Measurements from ENCODE around the gene COL6A2.

COL6A2 gene

GRCh38 chr21:46149205-46149901, 51.4 kb downstream of the COL6A2 start:
- H3K36me3 ChIP-seq (ENCODE audit: insufficient read depth, low read length), result no peaks in the 10 kb centered on the region
- H3K4me3 ChIP-seq (ENCODE audit: low read depth, low read length), result no peak overlapping the region
- peaks cover 10% of the 10 kb centered on the region for H3K4me1 ChIP-seq (ENCODE audit: control insufficient read depth, insufficient read depth, low read length, unreplicated experiment)
- H2AFZ ChIP-seq (ENCODE audit: low read length, unreplicated experiment), result no peak overlapping the region
- no peaks in the 10 kb centered on the region for H3K79me2 ChIP-seq (ENCODE audit: control insufficient read depth, insufficient read depth, low read length, unreplicated experiment)
- no peaks in the 10 kb centered on the region for H3K27me3 ChIP-seq (ENCODE audit: insufficient read depth, low read length)
- H3K27ac ChIP-seq (ENCODE audit: low read depth, low read length), result no peak overlapping the region

GRCh38 chr21:46150073-46150472, 52.2 kb downstream of the COL6A2 start:
- H2AFZ ChIP-seq (ENCODE audit: low read length, unreplicated experiment), result no peak overlapping the region
- H3K4me1 ChIP-seq (ENCODE audit: control insufficient read depth, insufficient read depth, low read length, unreplicated experiment), result peaks cover 10% of the 10 kb centered on the region
- no peaks in the 10 kb centered on the region for H3K36me3 ChIP-seq (ENCODE audit: insufficient read depth, low read length)
- no peak overlapping the region for H3K27ac ChIP-seq (ENCODE audit: low read depth, low read length)
- H3K27me3 ChIP-seq (ENCODE audit: insufficient read depth, low read length), result no peaks in the 10 kb centered on the region
- H3K4me3 ChIP-seq (ENCODE audit: low read depth, low read length), result no peak overlapping the region
- H3K79me2 ChIP-seq (ENCODE audit: control insufficient read depth, insufficient read depth, low read length, unreplicated experiment), result no peaks in the 10 kb centered on the region

GRCh38 chr21:46150491-46151121, 52.7 kb downstream of the COL6A2 start:
- Histone ChIP-seq H3K79me2 (ENCODE audit: control insufficient read depth, insufficient read depth, low read length, unreplicated experiment) (no peaks in the 10 kb centered on the region), H3K27me3 (ENCODE audit: insufficient read depth, low read length) (no peaks in the 10 kb centered on the region), H3K27ac (ENCODE audit: low read depth, low read length) (no peak overlapping the region), H3K4me1 (ENCODE audit: control insufficient read depth, insufficient read depth, low read length, unreplicated experiment) (peaks cover 10% of the 10 kb centered on the region), H2AFZ (ENCODE audit: low read length, unreplicated experiment) (no peak overlapping the region), H3K4me3 (ENCODE audit: low read depth, low read length) (no peak overlapping the region), H3K36me3 (ENCODE audit: insufficient read depth, low read length) (no peaks in the 10 kb centered on the region)

GRCh38 chr21:46151261-46151988, 53.5 kb downstream of the COL6A2 start:
- Histone ChIP-seq H3K36me3 (ENCODE audit: insufficient read depth, low read length) (no peaks in the 10 kb centered on the region), H3K27me3 (ENCODE audit: insufficient read depth, low read length) (no peaks in the 10 kb centered on the region), H3K4me1 (ENCODE audit: control insufficient read depth, insufficient read depth, low read length, unreplicated experiment) (peaks cover 10% of the 10 kb centered on the region), H3K4me3 (ENCODE audit: low read depth, low read length) (no peak overlapping the region), H3K27ac (ENCODE audit: low read depth, low read length) (no peak overlapping the region), H3K79me2 (ENCODE audit: control insufficient read depth, insufficient read depth, low read length, unreplicated experiment) (no peaks in the 10 kb centered on the region), H2AFZ (ENCODE audit: low read length, unreplicated experiment) (no peak overlapping the region)

GRCh38 chr21:46151989-46152926, 54.3 kb downstream of the COL6A2 start:
- Histone ChIP-seq H3K36me3 (ENCODE audit: insufficient read depth, low read length) (no peaks in the 10 kb centered on the region), H3K4me3 (ENCODE audit: low read depth, low read length) (no peak overlapping the region), H3K27ac (ENCODE audit: low read depth, low read length) (no peak overlapping the region), H2AFZ (ENCODE audit: low read length, unreplicated experiment) (no peak overlapping the region), H3K4me1 (ENCODE audit: control insufficient read depth, insufficient read depth, low read length, unreplicated experiment) (peaks cover 10% of the 10 kb centered on the region), H3K27me3 (ENCODE audit: insufficient read depth, low read length) (no peaks in the 10 kb centered on the region), H3K79me2 (ENCODE audit: control insufficient read depth, insufficient read depth, low read length, unreplicated experiment) (no peaks in the 10 kb centered on the region)

GRCh38 chr21:46152927-46153246, 55.0 kb downstream of the COL6A2 start:
- H3K27me3 ChIP-seq (ENCODE audit: insufficient read depth, low read length), result no peaks in the 10 kb centered on the region
- H3K4me1 ChIP-seq (ENCODE audit: control insufficient read depth, insufficient read depth, low read length, unreplicated experiment), result peaks cover 10% of the 10 kb centered on the region
- no peaks in the 10 kb centered on the region for H3K79me2 ChIP-seq (ENCODE audit: control insufficient read depth, insufficient read depth, low read length, unreplicated experiment)
- H3K36me3 ChIP-seq (ENCODE audit: insufficient read depth, low read length), result no peaks in the 10 kb centered on the region
- H3K27ac ChIP-seq (ENCODE audit: low read depth, low read length), result no peak overlapping the region
- H2AFZ ChIP-seq (ENCODE audit: low read length, unreplicated experiment), result peak overlapping the region; percentile 47
- H3K4me3 ChIP-seq (ENCODE audit: low read depth, low read length), result peak overlapping the region; percentile 44

- H2AFZ ChIP-seq (ENCODE audit: low read length, unreplicated experiment), result peak overlapping the region; percentile 87
- no peaks in the 10 kb centered on the region for H3K79me2 ChIP-seq (ENCODE audit: control insufficient read depth, insufficient read depth, low read length, unreplicated experiment)
- no peak overlapping the region for H3K27ac ChIP-seq (ENCODE audit: low read depth, low read length)
- H3K4me3 ChIP-seq (ENCODE audit: low read depth, low read length), result peak overlapping the region; percentile 44
- no peaks in the 10 kb centered on the region for H3K36me3 ChIP-seq (ENCODE audit: insufficient read depth, low read length)
- H3K27me3 ChIP-seq (ENCODE audit: insufficient read depth, low read length), result no peaks in the 10 kb centered on the region
- peaks cover 10% of the 10 kb centered on the region for H3K4me1 ChIP-seq (ENCODE audit: control insufficient read depth, insufficient read depth, low read length, unreplicated experiment)
Observed at GRCh38 chr21:46153247-46154154, 55.6 kb downstream of the COL6A2 start.

GRCh38 chr21:46154155-46154954, 56.4 kb downstream of the COL6A2 start:
- Histone ChIP-seq H3K36me3 (ENCODE audit: insufficient read depth, low read length) (no peaks in the 10 kb centered on the region), H3K27me3 (ENCODE audit: insufficient read depth, low read length) (no peaks in the 10 kb centered on the region), H3K79me2 (ENCODE audit: control insufficient read depth, insufficient read depth, low read length, unreplicated experiment) (no peaks in the 10 kb centered on the region), H3K4me3 (ENCODE audit: low read depth, low read length) (no peak overlapping the region), H3K4me1 (ENCODE audit: control insufficient read depth, insufficient read depth, low read length, unreplicated experiment) (peaks cover 10% of the 10 kb centered on the region), H2AFZ (ENCODE audit: low read length, unreplicated experiment) (no peak overlapping the region), H3K27ac (ENCODE audit: low read depth, low read length) (no peak overlapping the region)

- Histone ChIP-seq H3K27ac (ENCODE audit: low read depth, low read length) (no peak overlapping the region), H3K27me3 (ENCODE audit: insufficient read depth, low read length) (no peaks in the 10 kb centered on the region), H3K4me1 (ENCODE audit: control insufficient read depth, insufficient read depth, low read length, unreplicated experiment) (peaks cover 10% of the 10 kb centered on the region), H3K4me3 (ENCODE audit: low read depth, low read length) (no peak overlapping the region), H2AFZ (ENCODE audit: low read length, unreplicated experiment) (no peak overlapping the region), H3K36me3 (ENCODE audit: insufficient read depth, low read length) (no peaks in the 10 kb centered on the region), H3K79me2 (ENCODE audit: control insufficient read depth, insufficient read depth, low read length, unreplicated experiment) (no peaks in the 10 kb centered on the region)
Observed at GRCh38 chr21:46154955-46155513, 57.1 kb downstream of the COL6A2 start.

Measured in ACC112 (cell line).